HG02610 (cell line): ENCODE data around the gene CPTP.

Source experiments
- ATAC-seq: cut with Tn5 transposase; IDR thresholded peaks from one replicate; pipeline ENCODE4 v1.9.1; 2021; ENCODE audit warnings: mild to moderate bottlenecking, moderate library complexity; ENCODE audit not compliant: unreplicated experiment

The CPTP gene

GRCh38 chr1:1347026-1347595, 22.5 kb downstream of the CPTP start:
- no peak for ATAC-seq

GRCh38 chr1:1347663-1348419, 23.2 kb downstream of the CPTP start:
- ATAC-seq: no peak

GRCh38 chr1:1348420-1349255, 24.0 kb downstream of the CPTP start:
- peak; percentile 31 for ATAC-seq

GRCh38 chr1:1349256-1350012, 24.8 kb downstream of the CPTP start, which contains the start of gene DVL1:
Gene DVL1, minus strand, starts transcription at chr1:1349418. Its CDS starts 353 bp downstream, at chr1:1349065.
- peak; percentile 70 for ATAC-seq

GRCh38 chr1:1351511-1352427, 27.2 kb downstream of the CPTP start:
- ATAC-seq: no peak

- ATAC-seq: no peak
Measured at GRCh38 chr1:1352786-1353388, 28.3 kb downstream of the CPTP start.

- ATAC-seq: no peak
Measured at GRCh38 chr1:1353389-1354151, 29.0 kb downstream of the CPTP start.

- no peak for ATAC-seq
Measured at GRCh38 chr1:1354271-1355247, 30.0 kb downstream of the CPTP start.

GRCh38 chr1:1355416-1355815, 30.8 kb downstream of the CPTP start:
- no peak for ATAC-seq

- no peak for ATAC-seq
Measured at GRCh38 chr1:1356166-1356795, 31.7 kb downstream of the CPTP start.

GRCh38 chr1:1356796-1357401, 32.3 kb downstream of the CPTP start:
- no peak for ATAC-seq

GRCh38 chr1:1357871-1358432, 33.4 kb downstream of the CPTP start:
- no peak for ATAC-seq

- ATAC-seq: no peak
Measured at GRCh38 chr1:1358433-1359271, 34.0 kb downstream of the CPTP start, which contains the start of gene MXRA8. Gene MXRA8, minus strand, starts transcription at chr1:1358555. Its CDS starts 51 bp downstream, at chr1:1358504.

- no peak for ATAC-seq
Measured at GRCh38 chr1:1359308-1359663, 34.7 kb downstream of the CPTP start.

GRCh38 chr1:1359664-1360468, 35.3 kb downstream of the CPTP start:
- no peak for ATAC-seq
